Measurements from ENCODE around the gene DMXL2.
"Not testable (repeated sequence)": the region's sequence is repeated elsewhere in the genome, so short reads cannot be mapped to it uniquely, and the experiment has no call there.

Gene DMXL2

DNA sequence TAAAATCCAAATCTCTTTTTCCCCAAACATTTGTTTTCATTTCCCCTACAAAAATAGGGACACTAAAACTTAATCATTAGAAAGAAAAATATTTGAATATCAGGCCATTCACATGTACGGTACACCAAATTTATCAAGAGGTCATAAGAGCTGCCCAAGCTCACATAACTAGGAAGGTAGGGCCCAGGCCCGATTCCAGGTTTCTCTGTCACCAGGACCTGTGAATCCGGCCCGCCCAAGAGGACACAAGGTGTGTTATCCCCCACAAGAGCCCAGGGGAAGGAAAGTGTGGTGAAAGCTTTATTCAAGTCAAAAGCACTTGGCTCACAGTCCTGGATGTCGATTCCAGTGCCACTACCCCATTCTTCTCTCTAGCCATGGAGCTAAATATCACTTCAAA is 130.6 kb downstream of the DMXL2 start:
- DNase-seq, result no peak

DNA sequence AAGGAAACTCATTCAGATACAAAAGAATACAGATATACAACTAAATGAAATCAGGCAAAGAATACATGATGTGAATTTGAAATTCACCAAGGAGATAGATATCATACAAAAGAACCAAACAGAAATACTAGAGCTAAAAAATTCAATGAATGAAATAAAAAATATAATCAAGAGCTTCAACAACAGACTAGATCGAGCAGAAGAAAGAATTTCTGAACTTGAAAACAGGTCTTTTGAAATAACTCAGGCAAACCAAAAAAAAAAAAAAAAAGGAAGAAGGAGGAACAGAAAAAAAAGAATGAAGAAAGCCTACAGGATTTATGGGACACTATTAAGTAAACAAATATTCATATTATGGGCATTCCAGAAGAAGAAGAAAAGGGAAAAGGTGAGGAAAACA is 137.8 kb downstream of the DMXL2 start:
- no peak for DNase-seq

DNA sequence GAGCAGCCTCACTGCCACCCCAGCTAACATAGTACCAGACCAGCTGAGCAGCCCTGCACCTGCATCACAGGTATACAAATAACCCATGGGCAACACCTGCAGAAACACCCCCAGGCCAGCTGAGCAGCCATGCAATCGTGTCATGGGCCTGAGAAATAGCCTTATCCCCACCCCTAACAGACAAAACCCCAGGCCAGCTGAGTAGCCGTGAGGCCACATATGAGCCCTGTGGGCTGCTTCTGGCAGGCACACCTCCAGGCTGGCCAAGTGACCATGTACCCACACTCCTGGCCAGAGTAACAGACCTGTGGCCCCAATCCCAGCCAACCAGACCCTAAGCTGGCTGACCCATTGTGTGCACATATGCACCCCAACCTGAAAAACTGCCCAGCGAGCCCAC is 138.6 kb downstream of the DMXL2 start:
- DNase-seq, result no peak

DNA sequence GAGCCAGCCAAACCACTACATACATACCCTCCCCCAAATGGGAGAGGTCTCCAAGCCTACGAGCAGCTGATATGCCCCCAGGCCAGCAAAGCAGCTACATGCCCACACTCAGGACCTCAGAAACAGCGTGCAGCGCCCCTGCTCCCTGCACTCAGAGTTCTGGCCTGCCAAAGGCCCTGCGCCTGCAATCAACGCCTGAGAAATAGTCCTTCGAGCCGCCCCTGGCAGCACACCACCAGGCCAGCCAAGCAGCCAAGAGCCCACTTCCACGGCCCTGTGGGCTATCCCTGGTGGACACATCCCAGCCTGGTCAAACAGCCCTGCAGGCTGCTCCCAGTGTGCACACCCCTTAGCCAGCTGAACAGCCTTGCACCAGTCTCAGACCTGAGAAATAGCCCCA is 139.1 kb downstream of the DMXL2 start:
- no peak for DNase-seq

DNA sequence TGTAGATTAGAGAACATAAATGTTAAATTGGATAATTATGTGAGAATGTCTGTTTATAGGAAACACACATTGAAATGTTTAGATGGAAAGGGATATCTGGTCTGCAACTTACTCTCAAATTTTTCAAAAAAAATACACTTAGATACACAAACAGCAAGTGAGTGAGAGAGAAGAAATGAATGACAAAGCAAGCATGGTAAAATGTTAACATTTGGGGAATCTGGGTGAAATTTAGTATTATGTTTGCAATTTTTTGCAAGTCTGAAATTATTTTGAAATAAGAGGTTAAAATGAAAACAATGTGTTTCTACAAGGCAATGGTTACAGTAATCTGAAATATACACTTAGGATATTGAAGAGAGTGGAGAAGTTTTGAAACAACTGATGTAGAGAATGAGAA is 146.8 kb downstream of the DMXL2 start:
- DNase-seq, result no peak

DNA sequence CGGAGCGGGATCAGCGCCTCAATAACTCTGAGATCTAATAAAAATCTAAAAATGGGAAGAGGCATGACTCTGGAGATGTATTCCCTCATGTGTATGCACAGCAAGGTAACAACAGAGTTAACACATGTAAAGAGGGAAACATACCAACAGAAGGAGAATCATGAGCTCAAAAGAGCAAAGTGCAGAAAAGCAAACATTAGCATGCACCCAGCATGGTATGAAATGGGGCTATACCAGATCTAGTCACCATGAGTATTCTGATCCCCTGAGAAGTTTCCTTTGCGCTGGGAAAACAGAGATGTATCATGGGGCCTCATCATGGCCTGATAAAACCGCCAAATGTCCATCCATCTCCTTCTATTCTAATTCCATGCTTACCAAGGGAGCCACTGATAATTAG is 152.1 kb downstream of the DMXL2 start:
- no peak for DNase-seq

DNA sequence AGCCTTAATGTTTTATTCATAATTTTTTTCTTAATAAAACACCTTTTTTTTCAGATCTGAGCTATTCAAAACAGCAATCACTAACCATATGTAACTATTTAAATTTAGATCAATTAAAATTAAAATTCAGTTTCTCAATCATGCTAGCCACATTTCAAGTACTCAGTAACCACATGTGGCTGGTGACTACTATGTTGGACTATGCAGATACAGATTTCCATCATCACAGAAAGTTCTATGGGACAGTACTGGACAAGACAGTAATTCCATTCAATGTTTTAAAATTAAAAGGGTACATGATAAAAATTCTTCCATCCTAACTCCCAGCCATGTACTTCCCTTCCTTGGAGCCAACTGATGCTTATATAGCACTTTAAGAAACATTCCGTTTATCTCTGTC is 161.8 kb downstream of the DMXL2 start:
- no peak for DNase-seq

DNA sequence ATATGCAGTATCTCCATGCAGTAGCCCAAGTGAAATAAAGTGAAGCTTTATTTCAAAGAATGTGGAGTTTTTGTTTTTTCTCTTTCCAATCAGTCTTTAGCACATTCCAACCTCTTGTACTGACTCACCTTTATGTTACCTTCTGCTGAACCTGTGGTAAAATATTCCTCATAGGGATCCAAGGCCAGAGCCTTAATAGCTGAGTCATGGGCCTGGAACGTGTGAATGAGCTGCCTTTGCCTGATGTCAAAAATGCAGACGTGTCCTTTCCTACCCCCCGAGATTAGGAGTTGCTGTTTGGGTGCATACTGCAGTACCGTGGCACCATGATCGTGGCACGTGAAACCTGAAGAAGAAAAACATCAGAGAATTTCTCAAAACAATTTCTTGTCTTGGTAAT is 172.6 kb downstream of the DMXL2 start:
- no peak for DNase-seq

DNA sequence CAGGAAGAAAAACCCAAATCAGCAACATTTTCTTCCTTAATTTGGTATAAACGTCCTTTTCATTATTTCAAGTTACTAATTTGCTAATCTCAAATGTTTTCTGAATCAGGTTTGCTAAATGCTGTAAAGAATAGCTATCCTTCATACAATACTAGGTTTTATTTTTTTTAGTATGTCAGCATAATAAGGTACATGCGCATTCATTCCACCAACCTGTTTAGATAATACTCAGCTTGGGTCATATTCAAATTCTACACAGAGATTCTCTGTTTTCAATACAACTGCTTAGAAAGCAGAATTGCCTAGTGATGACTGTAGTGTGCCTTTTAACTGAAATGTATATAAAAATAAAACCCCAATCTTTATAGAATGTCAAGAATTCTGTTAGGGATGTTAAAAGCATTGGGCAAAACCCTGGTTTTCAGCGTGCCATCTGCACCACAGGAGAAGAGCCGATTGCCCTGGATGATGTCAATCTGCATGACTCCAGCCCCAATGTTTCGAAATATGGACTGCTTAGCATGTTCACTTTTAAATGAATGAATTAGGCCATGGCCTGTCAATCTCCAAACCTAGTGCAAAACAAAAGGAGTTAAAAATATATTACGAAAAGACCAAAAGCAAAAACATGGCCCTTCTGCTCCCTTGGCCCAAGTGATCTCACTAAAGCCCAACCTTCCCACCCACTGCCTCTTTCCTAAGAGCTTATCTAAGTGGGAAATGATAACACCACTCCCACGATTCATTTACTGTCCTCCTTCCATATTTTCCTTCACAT is 173.8 kb downstream of the DMXL2 start:
- DNase-seq, result no peak

DNA sequence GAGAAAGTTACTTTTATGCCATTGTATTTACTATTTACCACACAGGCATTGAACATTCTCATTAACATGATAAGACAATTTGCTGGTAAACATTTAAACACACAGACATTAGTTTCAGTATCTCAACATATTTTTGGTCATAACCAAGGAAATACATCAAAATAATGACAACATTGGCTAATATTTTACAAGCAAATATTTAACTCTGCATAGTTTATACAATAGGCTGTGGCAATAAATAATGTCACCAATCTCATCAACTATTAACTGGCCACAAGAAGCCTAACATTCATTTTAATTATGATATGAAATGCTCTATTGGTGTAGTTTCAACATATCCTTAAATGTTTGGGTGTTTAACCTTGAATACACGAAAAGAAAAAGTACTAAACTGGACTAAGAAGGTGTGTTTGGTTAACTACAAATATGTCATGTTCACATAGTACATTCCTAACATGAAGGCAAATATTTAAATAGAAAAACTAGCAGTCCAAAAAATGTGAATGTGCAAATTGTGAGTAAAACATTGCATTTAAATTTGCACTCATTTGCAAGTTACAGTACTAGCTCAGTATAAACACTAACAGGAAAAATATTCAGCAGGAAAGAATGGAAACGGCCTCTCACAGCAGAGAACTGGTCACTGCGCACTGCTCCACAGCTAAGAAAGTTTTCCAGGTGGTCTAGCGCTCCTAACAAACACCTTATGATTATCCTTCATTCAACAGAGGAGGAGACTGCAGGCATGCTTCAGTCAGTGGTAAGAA is 174.5 kb downstream of the DMXL2 start:
- DNase-seq, result no peak

DNA sequence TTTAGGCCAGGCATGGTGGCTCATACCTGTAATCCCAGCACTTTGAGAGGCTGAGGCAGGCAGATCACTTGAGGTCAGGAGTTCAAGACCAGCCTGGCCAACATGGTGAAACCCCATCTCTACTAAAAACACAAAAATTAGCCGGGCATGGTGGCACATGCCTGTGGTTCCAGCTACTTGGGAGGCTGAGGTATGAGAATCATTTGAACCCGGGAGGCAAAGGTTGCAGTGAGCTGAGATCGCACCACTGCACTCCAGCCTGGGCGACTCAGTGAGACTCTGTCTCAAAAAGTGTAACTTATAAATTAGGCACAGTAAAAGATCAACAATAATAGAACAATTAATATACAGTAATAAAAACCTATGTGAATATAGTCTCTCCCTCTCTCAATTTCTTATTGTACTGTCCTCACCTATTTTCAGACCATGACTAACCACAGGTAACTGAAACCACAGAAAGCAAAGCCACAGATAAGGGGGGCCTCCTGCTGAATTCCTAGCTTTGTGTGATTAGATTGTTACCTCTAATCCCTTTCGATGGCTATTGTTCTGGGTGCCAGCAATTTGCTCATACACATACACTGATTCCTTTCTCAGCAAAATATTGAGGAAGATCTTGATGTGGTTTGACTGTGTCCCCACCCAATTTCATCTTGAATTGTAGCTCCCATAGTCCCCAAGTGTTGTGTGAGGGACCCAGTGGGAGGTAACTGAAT is 176.4 kb downstream of the DMXL2 start:
- not testable (repeated sequence) for DNase-seq

DNA sequence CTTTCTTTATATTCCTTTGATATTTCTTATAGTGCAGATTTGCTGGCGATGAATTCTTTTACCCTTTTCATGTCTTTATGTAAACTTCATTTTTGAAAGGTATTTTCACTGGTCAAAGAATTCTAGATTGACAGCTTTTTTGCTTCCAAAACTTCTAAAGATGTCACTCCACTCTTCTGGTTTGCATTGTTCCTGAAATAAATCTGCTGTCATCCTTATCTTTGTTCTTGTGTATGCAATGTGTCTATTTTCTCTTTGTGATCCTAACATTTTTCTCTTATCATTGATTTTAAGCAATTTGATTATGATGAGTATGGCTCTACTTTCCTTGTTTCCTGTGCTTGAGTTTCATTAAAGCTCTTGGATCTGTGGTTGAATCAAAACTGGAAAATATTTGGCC is 177.8 kb downstream of the DMXL2 start:
- no peak for DNase-seq

DNA sequence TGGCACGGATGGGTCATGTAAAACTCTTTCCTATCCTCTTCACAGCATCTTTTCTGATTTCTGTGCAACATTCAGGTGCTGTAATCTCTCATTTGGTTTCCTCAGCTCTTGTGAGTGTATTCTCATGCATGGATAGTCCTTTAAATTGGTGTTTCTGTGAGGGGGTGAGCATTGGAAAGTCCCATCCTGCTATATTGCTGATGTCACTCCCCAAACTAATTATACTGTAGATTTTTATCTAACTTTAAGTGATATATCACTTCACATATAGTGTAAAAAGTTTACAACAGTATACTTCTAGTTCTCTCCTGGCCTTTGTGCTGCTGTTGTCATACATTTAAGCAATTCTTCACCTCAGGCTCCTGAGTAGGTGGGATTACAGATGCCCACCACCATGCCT is 178.5 kb downstream of the DMXL2 start:
- DNase-seq, result no peak

DNA sequence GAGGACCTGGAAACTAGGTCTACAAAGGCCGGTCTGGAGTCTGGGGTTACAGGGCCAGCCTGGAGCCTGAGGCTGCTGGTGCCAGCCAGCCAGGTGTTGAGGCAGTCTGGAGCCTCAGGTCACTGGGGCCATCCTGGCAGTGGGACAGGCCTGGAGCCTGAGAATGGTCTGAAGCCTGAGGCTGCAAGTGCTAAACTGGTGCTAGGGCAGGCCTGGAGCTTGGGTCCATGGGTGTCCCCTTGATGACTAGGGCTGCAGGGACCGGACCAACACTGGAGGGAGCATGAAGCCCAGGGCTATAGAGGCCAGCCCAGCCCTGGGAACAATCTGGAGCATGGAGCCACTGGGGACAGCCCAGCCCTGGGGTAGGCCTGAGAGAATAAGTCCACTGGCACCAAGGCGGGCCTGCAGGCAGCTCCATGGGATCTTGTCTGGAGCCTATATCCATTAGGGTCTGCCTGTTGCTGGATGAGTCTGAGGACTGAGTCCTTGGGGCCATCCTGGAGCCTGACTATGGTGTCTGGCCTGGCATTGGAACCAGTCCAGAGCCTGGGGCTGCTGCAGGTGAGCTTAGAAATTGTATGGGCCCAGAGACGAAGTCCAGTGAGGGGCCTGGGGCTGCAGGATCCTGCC is 179.2 kb downstream of the DMXL2 start:
- DNase-seq, result no peak

DNA sequence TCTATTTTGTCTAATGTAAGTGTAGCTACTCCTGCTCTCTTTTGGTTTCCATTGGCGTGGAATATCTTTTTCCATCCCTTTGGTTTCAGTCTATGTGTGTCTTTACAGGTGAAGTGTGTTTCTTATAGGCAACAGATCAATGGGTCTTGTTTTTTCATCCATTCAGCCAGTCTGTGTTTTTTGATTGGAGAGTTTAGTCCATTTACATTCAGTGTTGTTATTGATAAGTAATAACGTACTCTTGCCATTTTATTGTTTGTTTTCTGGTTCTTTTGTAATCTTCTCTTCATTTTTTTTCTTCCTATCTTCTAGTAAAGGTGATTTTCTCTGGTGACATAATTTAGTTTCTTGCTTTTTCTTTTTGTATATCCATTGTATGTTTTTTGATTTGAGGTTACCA is 184.0 kb downstream of the DMXL2 start:
- DNase-seq, result no peak

DNA sequence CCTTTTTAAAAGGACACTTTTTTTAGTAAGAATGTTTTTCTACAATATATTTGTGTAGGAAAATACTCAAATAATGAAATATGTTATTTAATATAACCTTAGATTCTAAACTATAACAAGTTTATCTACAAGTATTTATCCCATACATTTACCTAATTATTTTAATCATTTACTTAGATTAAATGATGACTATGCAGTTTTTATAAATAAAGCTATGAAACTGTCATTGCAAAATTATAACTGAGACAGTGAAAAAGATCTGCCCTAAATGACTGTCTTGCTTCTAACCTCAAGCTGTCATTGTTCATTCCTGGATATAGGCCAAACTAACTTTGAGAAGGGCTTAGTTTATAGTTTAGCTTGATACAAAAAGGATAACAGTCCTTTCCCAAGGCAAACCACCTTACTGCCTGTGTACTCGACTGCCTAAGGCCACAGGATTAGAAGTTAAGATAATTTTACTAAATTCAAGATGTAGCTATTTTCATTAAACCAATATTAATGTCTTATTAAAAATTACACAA is 197.0 kb downstream of the DMXL2 start:
- DNase-seq, result no peak

DNA sequence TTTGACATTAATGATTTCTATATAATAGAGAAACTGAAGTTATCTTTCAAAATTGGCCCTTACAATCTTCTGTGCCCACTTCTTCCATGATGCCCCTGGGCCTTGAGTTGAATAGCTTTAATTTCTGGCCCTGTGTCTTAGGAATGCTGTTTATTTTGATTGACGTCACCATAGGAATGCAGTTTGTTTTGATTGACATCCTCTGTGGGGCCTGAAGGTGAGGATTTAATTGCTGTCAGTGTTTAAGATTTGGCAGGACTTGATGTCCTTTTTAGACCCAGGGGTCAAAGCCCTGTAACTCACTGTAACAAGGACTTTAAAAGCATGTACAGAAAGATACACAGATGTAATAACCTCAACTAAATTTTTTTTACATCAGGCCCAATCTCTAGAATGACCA is 197.8 kb downstream of the DMXL2 start:
- DNase-seq, result no peak

DNA sequence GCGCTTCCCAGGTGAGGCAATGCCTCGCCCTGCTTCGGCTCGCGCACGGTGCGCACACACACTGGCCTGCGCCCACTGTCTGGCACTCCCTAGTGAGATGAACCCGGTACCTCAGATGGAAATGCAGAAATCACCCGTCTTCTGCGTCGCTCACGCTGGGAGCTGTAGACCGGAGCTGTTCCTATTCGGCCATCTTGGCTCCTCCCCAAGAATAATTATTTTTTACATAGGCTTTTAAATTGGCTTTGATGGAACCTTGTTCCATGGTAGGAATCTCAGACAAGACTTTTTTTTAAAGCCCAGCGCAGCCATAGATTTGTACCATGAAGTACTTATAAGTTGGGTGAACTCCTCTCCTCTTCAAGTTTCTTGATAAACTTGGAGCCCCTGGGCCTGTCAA is 199.5 kb downstream of the DMXL2 start:
- DNase-seq, result not testable (repeated sequence)

DNA sequence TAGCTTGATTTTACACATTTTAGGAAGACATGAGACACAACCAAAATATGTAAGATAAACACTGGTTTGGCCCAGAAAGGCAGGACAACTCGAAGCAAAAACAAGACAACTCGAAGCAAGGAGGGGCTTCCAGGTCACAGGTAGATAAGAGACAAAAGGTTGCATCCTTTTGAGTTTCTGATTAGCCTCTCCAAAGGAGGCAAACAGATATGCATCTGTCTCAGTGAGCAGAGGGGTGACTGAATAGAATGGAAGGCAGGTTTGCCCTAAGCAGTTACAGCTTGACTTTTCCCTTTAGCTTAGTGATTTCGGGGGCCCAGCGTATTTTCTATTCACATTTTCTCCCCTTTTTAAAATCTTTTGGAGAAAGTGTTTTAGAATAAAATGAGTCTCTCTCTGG is 206.4 kb downstream of the DMXL2 start:
- no peak for DNase-seq

DNA sequence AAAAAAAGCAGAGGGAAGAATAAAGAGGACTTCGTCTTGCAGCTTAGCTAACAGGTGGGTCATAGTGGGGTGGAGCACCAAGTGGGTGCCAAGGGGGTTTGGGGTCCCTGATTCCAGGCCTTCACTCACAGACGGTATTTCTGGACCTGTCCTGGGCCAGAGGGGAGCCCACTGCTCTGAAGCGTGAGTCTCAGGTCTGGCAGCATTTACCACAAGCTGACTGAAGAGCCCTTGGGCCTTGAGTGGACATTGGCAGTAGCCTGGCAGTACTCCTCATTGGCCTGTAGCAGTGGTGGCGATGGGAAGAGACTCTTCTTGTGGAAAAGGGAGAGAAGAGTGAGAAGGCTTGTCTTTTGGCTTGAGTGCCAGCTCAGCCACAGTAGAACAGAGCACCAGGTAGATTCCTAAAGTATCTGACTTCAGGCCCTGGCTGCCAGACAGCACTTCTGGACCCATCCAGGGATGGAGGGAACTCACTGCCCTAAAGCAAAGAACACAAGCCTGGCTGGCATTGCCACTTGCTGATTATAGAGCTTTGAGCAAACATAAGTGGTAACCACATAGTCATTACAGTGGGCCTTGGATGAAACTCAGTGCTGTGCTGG is 208.2 kb downstream of the DMXL2 start:
- DNase-seq, result no peak

DNA sequence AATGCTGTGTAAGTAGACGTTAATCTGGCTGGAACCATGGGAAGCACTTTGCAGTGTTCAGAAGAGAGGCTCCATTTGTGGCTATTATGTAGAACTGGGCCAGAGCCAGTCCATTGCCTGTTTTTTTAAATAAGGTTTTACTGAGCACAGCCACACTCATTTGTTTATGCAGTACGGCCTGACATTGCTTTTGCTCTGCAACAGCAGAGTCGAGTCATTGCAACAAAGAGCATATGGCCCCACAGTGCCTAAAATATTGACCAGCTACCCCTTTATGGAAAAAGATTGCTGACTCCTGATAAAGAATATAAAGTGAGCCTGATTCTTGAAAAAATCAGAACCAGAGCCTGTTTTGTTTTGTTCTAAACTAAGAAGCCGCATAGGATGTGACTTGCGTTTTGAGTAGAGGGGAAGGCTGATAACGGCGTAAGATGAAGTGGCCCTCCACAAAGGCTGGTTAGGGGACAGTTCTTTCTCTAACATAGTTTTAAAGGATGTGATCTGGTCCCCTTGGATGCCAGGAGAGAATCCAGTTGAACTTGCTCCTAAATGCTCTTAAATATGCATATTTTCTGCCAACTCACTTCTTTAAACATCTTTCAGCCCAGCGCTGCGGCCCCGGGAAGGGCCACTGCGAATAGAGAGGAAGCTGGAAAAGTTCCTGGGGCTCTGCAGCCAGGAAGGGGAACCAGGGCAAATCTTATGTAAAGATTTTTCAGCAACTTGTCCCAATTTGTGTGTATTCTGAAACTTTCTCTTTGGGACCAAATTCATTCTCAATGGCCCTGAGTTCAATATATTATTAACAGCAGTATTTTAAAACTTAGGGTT is 216.7 kb downstream of the DMXL2 start:
- DNase-seq, result no peak

Measured in activated naive CD4-positive, alpha-beta T cell treated with Interleukin-2 at 50 U/mL for 16 hours (primary cell).